Ishikawa (cell line): ENCODE measurements around the gene TMEM117.

Experiments
- CEBPB ChIP-seq: IDR thresholded peaks from 2 replicates; pipeline ENCODE4 v1.6.1; 2012
- CREB1 ChIP-seq: IDR thresholded peaks from 2 replicates; pipeline ENCODE4 v1.6.1; 2012; ENCODE audit warnings: low read depth
- EGR1 ChIP-seq: IDR thresholded peaks from 2 replicates; pipeline ENCODE4 v1.6.1; 2012
- EP300 ChIP-seq: IDR thresholded peaks from 2 replicates; pipeline ENCODE4 v1.6.1; 2012; ENCODE audit warnings: borderline replicate concordance
- FOXM1 ChIP-seq: IDR thresholded peaks from 2 replicates; pipeline ENCODE4 v1.6.1; 2012; ENCODE audit warnings: low read depth, borderline replicate concordance
- NFIC ChIP-seq: IDR thresholded peaks from 2 replicates; pipeline ENCODE4 v1.6.1; 2012
- RAD21 ChIP-seq: IDR thresholded peaks from 2 replicates; pipeline ENCODE4 v1.6.1; 2012; ENCODE audit warnings: low read depth
- TAF1 ChIP-seq: IDR thresholded peaks from 2 replicates; pipeline ENCODE4 v1.6.1; 2012; ENCODE audit warnings: low read depth, mild to moderate bottlenecking
- TCF12 ChIP-seq: IDR thresholded peaks from 2 replicates; pipeline ENCODE4 v1.6.1; 2012; ENCODE audit warnings: low read depth
- TEAD4 ChIP-seq: IDR thresholded peaks from 2 replicates; pipeline ENCODE4 v1.6.1; 2012
- YY1 ChIP-seq: IDR thresholded peaks from 2 replicates; pipeline ENCODE4 v1.6.1; 2012; ENCODE audit warnings: low read depth
- ZBTB7A ChIP-seq: IDR thresholded peaks from 2 replicates; pipeline ENCODE4 v1.6.1; 2012; ENCODE audit warnings: low read depth
- TF ChIP-seq, protein P1 (sequence below): IDR thresholded peaks from 2 replicates; pipeline ENCODE4 v1.6.1; 2012
- TF ChIP-seq, protein P2 (sequence below): IDR thresholded peaks from 2 replicates; pipeline ENCODE4 v1.6.1; 2012
- TF ChIP-seq, protein P3 (sequence below): IDR thresholded peaks from 2 replicates; pipeline ENCODE4 v1.6.1; 2012; ENCODE audit warnings: low read depth, mild to moderate bottlenecking

Gene TMEM117

DNA sequence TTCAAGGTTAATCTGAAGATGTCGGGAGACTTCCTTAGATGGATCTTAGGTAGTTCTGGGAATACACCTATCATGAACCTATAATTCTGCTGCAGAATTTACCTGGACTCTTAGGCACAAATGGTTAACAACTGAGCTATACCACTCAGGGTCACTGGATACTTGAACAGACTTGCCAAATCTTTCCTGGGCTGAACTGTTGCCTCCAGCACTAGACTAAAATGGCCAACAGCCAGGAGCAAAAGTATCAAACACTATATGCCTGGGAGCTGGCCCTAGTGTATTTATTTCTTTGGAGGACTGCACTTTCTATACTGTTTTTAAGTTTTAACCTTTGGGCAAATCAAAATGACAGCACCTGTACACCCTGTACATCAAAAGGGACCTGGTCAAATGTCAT is 252.8 kb downstream of the TMEM117 start:
- TF ChIP-seq ZBTB7A (no peak), TEAD4 (no peak), CREB1 (no peak), NFIC (no peak), TAF1 (no peak), CEBPB (no peak), EP300 (no peak), YY1 (no peak), FOXM1 (no peak), EGR1 (no peak), RAD21 (no peak), TCF12 (no peak)
- TF ChIP-seq, protein P1, sequence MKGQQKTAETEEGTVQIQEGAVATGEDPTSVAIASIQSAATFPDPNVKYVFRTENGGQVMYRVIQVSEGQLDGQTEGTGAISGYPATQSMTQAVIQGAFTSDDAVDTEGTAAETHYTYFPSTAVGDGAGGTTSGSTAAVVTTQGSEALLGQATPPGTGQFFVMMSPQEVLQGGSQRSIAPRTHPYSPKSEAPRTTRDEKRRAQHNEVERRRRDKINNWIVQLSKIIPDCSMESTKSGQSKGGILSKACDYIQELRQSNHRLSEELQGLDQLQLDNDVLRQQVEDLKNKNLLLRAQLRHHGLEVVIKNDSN, result no peak
- TF ChIP-seq, protein P2, sequence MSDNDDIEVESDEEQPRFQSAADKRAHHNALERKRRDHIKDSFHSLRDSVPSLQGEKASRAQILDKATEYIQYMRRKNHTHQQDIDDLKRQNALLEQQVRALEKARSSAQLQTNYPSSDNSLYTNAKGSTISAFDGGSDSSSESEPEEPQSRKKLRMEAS, result no peak
- TF ChIP-seq, protein P3, sequence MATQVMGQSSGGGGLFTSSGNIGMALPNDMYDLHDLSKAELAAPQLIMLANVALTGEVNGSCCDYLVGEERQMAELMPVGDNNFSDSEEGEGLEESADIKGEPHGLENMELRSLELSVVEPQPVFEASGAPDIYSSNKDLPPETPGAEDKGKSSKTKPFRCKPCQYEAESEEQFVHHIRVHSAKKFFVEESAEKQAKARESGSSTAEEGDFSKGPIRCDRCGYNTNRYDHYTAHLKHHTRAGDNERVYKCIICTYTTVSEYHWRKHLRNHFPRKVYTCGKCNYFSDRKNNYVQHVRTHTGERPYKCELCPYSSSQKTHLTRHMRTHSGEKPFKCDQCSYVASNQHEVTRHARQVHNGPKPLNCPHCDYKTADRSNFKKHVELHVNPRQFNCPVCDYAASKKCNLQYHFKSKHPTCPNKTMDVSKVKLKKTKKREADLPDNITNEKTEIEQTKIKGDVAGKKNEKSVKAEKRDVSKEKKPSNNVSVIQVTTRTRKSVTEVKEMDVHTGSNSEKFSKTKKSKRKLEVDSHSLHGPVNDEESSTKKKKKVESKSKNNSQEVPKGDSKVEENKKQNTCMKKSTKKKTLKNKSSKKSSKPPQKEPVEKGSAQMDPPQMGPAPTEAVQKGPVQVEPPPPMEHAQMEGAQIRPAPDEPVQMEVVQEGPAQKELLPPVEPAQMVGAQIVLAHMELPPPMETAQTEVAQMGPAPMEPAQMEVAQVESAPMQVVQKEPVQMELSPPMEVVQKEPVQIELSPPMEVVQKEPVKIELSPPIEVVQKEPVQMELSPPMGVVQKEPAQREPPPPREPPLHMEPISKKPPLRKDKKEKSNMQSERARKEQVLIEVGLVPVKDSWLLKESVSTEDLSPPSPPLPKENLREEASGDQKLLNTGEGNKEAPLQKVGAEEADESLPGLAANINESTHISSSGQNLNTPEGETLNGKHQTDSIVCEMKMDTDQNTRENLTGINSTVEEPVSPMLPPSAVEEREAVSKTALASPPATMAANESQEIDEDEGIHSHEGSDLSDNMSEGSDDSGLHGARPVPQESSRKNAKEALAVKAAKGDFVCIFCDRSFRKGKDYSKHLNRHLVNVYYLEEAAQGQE, result no peak

DNA sequence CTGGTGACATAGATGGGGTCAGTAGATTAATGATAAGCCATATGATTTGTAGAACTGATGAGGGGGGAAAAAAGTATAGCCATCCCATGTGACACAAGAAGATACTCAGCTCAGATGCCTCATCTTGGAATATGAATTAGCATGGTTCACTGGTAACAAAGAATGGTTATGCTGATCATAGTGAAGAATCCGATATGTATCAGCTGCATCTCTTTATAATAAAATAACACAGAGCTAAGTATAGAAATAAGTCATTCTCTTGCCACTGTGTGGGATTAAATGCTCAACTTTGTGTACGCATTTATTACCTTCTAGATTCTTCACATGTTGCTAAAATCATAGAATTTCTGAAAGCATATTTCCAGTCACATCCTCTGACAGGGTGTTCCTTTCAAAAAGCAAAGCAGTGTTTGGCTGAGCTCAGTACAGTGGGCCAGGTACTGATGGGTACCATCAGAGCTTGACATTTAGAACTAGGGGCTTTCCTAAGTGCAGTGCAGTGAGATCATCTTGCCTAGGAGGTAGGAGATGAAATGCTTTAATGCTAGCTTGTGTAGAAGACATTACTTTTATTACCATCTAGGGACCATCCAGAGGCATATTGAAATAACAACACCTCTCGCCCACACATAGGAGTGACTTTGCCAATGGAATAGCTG is 256.2 kb downstream of the TMEM117 start:
- TF ChIP-seq CREB1, result no peak
- TF ChIP-seq, protein P3, result no peak
- TF ChIP-seq TAF1, result no peak
- TF ChIP-seq FOXM1, result no peak
- no peak for TF ChIP-seq EGR1
- TF ChIP-seq, protein P2, result no peak
- TF ChIP-seq TCF12, result no peak
- TF ChIP-seq EP300, result no peak
- TF ChIP-seq, protein P1, result no peak
- TF ChIP-seq NFIC, result no peak
- no peak for TF ChIP-seq RAD21

DNA sequence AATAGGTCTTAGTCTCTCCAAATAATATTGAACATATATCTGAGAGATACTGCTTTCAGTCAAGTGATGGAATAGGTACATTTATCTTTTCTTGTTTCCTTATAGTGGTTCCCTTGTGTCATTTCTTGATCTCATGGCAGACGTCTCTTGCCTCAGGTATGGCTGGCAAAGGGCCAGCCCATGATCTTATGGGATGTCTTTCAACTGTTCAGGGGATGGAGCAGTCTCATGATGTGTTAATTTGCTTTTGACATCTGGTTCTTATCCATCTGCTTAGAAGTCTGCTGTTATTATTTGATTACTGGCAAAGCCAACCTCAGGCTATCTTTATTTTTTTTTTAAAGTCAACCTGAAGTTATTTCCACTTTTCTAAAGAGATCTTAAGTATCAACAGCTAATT is 262.9 kb downstream of the TMEM117 start:
- no peak for TF ChIP-seq RAD21
- TF ChIP-seq CEBPB, result no peak
- TF ChIP-seq, protein P1, result no peak
- no peak for TF ChIP-seq NFIC
- no peak for TF ChIP-seq EGR1
- TF ChIP-seq, protein P3, result no peak
- TF ChIP-seq, protein P2, result no peak

DNA sequence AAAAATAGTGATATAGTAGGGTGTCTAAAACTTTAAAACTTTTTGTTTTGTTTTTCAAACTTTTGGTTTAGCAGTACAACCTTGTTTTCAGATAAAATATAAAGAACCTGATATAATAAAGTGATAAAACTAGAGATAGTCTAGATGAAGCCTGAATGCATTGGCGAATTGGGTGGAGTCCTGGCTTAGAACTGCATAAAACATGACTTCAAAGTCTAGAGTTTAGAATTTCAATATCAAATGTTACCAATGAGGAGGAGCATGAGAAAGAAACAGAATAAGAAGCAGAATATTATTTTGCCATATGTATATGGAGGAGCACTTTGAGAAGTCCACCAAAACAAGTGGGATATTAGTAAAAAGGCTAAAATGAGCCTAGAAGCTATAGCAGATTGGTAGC is 263.6 kb downstream of the TMEM117 start:
- TF ChIP-seq EGR1, result no peak
- TF ChIP-seq, protein P1, result no peak
- TF ChIP-seq FOXM1, result no peak
- no peak for TF ChIP-seq TEAD4
- TF ChIP-seq, protein P2, result no peak
- TF ChIP-seq YY1, result no peak
- no peak for TF ChIP-seq TAF1
